AG04449 (cell line): ENCODE data around the gene TBX15.

Experiments
- CTCF ChIA-PET: fragments of 350-600 bp; formaldehyde crosslinking; extraction: SDS; loops from one replicate; lab custom pipeline; 2021; ENCODE audit warnings: antibody characterized with exemption; lab: Yijun Ruan, JAX
- POLR2A ChIA-PET: fragments of 400-600, 350-600 bp; formaldehyde crosslinking; extraction: SDS; loops from one replicate; lab custom pipeline; 2020; ENCODE audit warnings: antibody characterized with exemption, inconsistent platforms; lab: Yijun Ruan, JAX
- DNase-seq: peaks from one replicate; pipeline ENCODE4 v3.0.0-alpha.2; 2010; ENCODE audit warnings: low read depth, low spot score
- H3K4me3 ChIP-seq: 2 replicates; pipeline ENCODE4 v1.5.1; 2011; ENCODE audit warnings: low read depth, mild to moderate bottlenecking, control low read depth, low read length
- TF ChIP-seq, protein P1 (sequence below): IDR thresholded peaks from one replicate; pipeline ENCODE4 v1.5.1; 2011; ENCODE audit warnings: mild to moderate bottlenecking, moderate library complexity, low read length, control low read depth, inconsistent platforms; ENCODE audit not compliant: insufficient read depth; ENCODE audit errors: missing control alignments

TBX15 gene

DNA sequence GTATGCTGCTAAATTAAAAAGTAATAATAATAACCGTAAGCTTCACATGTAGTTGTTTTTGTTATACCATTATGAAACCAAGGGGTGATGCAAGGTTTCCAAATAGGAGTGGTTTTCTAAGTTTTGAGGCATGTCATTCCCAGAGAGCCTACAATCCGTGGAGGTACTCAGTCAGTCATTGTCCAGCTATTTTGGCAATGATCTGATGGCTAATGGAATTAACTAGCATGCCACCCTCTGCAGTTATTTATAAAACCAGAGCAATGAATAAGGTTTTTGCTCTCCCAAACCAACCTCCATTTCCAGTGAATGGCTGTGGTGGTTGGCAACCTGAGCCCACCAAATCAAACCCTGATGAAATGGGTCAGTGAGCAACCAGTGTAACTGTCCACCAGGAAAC, 106.4 kb downstream of the TBX15 start:
- TF ChIP-seq, protein P1, sequence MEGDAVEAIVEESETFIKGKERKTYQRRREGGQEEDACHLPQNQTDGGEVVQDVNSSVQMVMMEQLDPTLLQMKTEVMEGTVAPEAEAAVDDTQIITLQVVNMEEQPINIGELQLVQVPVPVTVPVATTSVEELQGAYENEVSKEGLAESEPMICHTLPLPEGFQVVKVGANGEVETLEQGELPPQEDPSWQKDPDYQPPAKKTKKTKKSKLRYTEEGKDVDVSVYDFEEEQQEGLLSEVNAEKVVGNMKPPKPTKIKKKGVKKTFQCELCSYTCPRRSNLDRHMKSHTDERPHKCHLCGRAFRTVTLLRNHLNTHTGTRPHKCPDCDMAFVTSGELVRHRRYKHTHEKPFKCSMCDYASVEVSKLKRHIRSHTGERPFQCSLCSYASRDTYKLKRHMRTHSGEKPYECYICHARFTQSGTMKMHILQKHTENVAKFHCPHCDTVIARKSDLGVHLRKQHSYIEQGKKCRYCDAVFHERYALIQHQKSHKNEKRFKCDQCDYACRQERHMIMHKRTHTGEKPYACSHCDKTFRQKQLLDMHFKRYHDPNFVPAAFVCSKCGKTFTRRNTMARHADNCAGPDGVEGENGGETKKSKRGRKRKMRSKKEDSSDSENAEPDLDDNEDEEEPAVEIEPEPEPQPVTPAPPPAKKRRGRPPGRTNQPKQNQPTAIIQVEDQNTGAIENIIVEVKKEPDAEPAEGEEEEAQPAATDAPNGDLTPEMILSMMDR: no peak
- ChIA-PET POLR2A (no interaction called here), CTCF (no interaction called here)
- DNase-seq: no peak
- H3K4me3 ChIP-seq: no peak overlapping the region

DNA sequence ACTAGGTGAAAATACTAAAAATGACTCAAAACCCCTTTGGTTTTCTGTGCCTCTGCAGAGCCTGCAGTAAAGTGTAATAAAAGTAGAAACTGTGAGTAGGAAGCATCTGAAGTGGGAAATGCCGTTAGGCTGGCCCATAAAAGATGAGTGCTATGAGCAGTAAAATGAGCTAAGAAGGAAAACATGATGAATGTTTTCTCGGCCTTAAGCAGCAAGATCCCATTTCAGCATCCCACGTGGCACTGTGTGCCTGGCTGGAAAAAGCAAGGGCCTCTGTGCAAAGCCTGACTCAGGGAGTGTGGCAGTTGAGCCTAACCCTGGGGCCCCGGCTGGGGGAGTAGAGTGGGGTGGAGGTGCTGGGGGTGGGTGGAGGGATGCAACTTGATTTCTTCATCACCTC, 109.5 kb downstream of the TBX15 start:
- no peak for DNase-seq
- no peak overlapping the region for H3K4me3 ChIP-seq
- CTCF ChIA-PET: no interaction called here
- TF ChIP-seq, protein P1: no peak
- POLR2A ChIA-PET: no interaction called here

DNA sequence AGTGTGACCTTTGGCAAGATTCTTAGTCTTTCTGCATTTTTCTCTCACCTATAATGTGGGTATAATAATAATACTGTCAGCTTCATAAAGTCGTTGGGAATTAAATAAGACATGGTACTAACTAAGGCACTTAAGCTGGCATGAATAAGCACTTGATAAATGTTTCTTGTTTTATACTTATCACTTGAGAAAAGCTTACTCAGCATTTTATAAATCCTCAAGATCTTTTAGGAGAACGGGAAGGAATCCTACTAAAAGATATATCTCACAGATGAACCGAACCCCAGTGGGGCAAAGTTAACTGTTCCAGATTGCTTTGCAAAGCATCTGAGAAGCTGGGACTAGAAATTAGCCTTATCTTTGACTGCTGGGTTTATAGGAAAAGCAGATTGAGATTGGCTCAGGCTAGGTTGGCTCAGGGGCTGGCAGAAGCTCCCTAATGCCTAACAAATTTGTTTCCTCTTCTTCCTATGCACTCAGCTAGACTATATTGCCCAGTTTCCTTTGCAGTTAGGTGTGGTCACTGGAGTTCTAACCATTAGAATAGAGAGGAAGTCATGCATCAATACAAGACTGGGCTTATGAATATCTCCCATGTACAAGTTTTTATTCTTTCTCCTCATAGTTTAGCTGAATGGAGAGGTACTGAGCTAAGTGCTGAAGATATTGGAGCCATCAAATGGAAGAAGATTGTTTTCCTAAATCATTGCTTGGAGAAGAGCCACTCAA, 110.3 kb downstream of the TBX15 start:
- no peak for DNase-seq
- ChIA-PET CTCF (no interaction called here), POLR2A (no interaction called here)
- TF ChIP-seq, protein P1: no peak
- H3K4me3 ChIP-seq: no peak overlapping the region

DNA sequence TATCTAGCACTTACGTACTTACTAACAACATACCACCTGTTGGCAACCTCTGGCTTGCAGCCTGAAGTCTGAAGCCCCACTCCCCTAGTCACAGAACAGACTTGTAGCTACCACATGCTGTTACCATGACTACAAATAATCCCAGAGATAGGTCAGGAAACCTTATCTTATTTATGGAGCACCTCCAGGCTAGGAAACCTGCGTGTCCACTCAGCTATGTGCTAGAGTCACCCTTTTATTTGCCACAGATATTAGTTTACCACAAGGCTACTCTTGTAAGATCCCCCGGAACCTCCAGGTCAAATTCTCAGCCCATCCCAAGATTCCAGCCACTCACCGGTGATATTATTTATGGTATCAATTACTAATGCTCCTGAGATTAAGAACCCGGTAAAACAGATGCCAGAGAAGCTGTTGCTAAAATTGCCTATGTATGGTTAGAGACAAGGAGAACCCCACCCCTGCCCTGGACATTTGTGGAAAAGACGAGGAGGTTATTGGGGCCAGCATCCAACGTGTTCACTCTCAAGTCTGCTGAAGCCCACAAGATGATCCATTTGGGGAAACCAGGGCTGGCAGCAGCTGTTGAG, 116.5 kb downstream of the TBX15 start:
- DNase-seq: no peak
- H3K4me3 ChIP-seq: no peak overlapping the region
- ChIA-PET POLR2A (no interaction called here), CTCF (interaction anchor here (0.6 kb wide), 1 partner anchor 254 kb away, joined by 3 read pairs; no protein-coding TSS in a partner anchor)
- TF ChIP-seq, protein P1: no peak

DNA sequence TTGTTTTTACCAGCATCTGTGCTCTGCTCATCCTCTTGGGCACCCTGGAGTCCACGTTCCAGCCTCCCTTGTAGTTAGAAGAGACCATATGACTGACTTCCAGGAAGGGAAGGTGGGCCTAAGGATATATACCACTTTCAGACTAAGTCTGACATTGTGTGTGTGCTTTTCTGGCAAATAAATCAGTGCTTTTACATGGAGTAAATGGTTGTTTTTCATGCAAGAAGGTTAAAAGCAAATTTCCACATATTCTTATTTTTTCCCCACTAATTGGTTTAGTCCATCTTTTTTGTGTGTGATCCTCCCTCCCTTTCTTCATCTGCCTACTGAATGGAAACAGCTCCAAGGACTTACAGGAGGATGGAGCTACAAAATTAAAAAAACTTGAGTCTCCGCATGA, 119.8 kb downstream of the TBX15 start:
- CTCF ChIA-PET: interaction anchor here (1.0 kb wide), 1 partner anchor 877 kb away, joined by 3 read pairs; no protein-coding TSS in a partner anchor
- POLR2A ChIA-PET: no interaction called here
- TF ChIP-seq, protein P1: no peak
- H3K4me3 ChIP-seq: no peak overlapping the region
- no peak for DNase-seq

DNA sequence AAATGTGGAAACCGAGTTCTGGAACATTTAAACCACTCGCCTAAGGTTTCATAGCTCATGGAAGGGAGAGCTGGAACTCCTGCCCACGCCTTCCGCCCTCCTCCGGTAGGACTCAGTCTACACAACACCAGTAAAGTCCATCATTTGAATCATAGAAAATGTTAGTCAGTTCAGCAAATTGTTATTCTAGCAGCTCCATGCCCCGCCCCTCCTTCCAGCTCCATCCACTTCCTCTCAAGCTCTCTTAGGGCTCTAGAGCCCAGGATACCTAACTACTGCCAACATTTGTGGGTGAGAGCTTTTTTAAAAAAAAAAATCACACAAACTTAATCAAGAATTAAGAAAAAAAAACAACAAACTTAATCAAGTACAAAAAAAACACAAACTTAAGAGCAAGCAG, 121.8 kb downstream of the TBX15 start:
- TF ChIP-seq, protein P1: no peak
- DNase-seq: no peak
- no peak overlapping the region for H3K4me3 ChIP-seq
- ChIA-PET CTCF (no interaction called here), POLR2A (no interaction called here)
